ENCODE measurements around the gene PTER.
A peak's percentile ranks its signal among the peaks of the same experiment; 100 is the strongest.

PTER gene

DNA sequence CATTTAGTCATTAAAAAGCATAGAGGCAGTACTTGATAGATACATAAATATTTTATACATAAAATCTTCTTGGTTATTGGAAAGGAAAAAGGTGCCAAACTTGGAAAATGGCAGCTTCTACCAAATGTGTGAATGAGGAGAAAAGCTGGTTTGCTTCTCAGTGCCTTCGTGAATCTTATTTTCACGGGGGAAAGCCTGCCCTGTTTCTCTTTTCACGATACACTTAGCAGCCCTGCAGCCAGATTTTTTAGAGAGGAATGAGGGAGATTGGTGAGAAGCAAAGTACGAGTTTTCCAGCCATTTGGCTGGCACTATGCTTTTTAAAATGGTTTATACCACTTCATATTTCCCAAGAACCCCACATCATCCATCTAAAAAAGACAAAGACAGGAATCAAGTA lies 107.8 kb downstream of the PTER start:
- no peak overlapping the region for H3K27ac ChIP-seq
- TF ChIP-seq, protein P1, sequence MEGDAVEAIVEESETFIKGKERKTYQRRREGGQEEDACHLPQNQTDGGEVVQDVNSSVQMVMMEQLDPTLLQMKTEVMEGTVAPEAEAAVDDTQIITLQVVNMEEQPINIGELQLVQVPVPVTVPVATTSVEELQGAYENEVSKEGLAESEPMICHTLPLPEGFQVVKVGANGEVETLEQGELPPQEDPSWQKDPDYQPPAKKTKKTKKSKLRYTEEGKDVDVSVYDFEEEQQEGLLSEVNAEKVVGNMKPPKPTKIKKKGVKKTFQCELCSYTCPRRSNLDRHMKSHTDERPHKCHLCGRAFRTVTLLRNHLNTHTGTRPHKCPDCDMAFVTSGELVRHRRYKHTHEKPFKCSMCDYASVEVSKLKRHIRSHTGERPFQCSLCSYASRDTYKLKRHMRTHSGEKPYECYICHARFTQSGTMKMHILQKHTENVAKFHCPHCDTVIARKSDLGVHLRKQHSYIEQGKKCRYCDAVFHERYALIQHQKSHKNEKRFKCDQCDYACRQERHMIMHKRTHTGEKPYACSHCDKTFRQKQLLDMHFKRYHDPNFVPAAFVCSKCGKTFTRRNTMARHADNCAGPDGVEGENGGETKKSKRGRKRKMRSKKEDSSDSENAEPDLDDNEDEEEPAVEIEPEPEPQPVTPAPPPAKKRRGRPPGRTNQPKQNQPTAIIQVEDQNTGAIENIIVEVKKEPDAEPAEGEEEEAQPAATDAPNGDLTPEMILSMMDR (conservative IDR thresholded peaks at IDR 0.05), result no peak

DNA sequence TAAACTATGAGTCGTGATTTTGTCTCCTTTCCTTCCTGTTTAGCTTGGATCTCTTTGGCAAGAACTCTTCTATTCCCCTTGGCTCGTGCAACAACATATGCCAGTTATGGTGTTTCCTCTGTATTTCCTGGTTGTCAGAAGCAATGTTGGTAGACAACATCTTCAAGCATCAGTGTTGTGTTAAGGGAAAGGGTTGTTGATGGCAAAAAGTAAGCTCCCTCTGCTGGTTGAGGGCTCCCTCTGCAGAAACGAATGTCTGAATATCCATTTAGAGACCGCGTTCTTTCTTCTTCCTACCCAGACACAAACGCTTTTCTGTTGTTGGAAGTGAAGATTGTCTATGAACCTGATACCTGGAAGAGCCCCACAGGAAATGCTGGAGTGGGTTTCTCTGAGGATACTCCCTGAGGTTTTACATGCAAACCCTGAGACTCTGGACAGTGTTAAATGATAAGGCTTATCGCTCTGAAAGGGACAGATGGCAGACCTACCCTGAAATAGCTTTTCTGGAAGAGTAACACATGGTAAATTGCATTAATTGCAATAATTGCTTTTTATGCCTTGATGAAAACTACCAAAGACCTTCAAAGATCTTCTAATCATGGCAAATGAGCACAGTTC lies 108.4 kb downstream of the PTER start:
- TF ChIP-seq, protein P1 (conservative IDR thresholded peaks at IDR 0.05), result peak; percentile 82
- no peak overlapping the region for H3K27ac ChIP-seq

DNA sequence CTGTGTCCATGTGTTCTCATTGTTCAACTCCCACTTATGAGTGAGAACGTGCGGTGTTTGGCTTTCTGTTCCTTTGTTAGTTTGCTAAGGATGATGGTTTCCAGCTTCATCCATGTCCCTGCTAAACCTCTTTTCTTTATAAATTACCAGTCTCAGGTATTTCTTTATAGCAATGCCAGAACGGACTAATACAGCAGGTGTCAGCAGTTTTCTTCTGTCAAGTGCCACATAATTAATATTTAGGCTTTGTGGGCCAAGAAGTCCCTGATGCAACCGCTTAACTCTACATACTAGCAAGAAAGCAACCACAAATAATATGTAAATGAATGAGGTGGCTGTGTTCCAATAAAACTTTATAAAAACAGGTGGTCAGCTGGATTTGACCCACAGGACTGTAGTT lies 111.2 kb downstream of the PTER start:
- TF ChIP-seq, protein P1 (conservative IDR thresholded peaks at IDR 0.05), result no peak
- H3K27ac ChIP-seq, result no peak overlapping the region

DNA sequence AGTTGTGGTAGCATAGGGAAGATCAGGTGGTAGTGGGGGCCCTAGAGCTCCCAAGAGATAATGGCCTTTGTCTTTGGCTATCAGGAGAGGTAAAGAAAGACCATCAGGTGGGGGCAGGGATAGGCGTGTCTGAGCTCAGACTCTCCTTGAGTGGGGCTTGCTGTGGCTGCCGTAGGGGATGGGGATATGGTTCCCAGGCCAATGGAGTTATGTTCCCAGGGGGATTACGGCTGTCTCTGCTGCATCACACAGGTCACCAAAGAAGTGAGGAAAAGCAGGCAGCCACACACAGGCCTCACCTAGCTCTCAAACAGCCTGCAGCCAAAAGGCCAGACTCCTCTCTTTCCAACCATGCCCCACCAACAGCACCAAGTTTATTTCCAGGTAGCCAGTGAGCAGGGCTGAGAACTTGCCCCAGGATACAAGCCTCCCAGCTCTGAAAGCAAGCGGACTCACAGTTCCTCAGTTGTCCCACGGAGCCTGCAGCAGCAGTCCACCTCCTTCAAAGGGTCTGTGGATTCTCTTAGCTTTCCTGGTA lies 122.5 kb downstream of the PTER start:
- TF ChIP-seq, protein P1 (conservative IDR thresholded peaks at IDR 0.05), result no peak
- H3K27ac ChIP-seq, result no peak overlapping the region

DNA sequence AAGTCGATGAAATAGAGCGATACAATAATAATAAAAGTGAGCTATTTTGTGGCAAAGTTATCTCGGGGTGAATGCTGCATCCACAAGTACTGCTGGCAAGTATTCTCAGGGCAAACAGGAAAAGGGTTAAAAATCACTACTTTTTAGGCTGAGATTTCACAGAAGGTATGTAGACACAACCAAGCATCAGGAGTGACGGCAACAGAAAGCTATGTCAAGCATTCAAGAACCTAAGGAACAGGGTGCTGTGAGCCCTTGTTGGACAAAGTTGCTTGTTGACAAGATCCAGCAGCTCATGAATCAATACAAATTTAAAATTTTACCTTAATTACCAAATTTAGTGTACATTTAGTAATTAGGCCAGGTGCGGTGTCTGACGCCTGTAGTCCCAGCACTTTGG lies 126.1 kb downstream of the PTER start:
- TF ChIP-seq, protein P1 (conservative IDR thresholded peaks at IDR 0.05), result no peak
- no peak overlapping the region for H3K27ac ChIP-seq

Measured in VCaP (cell line).